Endothelial cell of hepatic sinusoid (primary cell): Measurements from ENCODE around the gene NFATC2IP.

Experiments used
- in situ Hi-C: cut with HindIII; loops from 2 replicates; pipeline ENCODE4 v1.10.0; 2017; ENCODE audit warnings: low sequenced_read_pairs

Gene NFATC2IP

GRCh38 chr16:28950648-28951409 is at the start of gene NFATC2IP:
NFATC2IP (plus strand) TSS chr16:28950937; CDS start chr16:28951012, 75 bp downstream.
- in situ Hi-C loops = no loop called here

DNA sequence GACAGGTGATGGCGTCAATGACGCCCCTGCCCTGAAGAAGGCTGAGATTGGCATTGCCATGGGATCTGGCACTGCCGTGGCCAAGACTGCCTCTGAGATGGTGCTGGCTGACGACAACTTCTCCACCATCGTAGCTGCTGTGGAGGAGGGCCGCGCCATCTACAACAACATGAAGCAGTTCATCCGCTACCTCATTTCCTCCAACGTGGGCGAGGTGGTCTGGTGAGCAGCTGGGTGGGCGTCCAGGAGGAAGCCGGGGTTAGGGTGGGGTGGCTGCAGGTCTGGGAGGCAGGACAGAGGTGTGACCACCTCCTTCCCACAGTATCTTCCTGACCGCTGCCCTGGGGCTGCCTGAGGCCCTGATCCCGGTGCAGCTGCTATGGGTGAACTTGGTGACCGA is 48.9 kb upstream of the NFATC2IP start:
- in situ Hi-C loops = no loop called here

- in situ Hi-C loops = no loop called here
Observed at GRCh38 chr16:28902909-28903308, 47.8 kb upstream of the NFATC2IP start.

- in situ Hi-C loops = no loop called here
Observed at GRCh38 chr16:28903344-28904042, 47.2 kb upstream of the NFATC2IP start.

GRCh38 chr16:28904363-28904762 is 46.4 kb upstream of the NFATC2IP start:
- in situ Hi-C loops = no loop called here

GRCh38 chr16:28904828-28905227 is 45.9 kb upstream of the NFATC2IP start:
- in situ Hi-C loops = no loop called here

DNA sequence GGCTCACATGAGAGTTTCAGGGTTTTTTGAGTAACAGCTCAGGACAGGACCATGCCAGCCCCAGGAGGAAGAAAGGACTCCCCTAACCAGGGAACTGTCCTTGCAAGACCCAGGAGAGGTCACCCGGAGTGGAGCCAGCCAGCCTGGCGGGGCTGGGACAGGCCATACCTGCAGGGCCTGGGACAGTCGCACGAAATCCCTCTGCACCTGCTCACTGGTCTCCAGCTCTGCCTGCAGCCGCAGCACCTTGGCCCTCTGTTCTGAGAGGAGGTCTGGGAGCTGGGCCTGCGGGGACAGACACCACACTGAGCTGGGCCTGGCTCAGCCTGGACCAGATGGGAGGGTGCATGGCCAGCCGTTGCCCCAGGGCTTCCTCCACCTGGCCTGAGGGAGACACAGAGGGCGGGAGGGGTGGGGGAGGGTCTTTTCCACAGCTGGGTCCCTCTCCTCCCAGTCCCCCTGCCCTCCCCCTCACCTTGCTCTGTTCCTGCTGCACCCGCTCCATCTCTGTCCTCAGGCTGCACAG is 45.4 kb upstream of the NFATC2IP start:
- in situ Hi-C loops = no loop called here

- in situ Hi-C loops = no loop called here
Observed at GRCh38 chr16:28905800-28906372, 44.9 kb upstream of the NFATC2IP start.

GRCh38 chr16:28910086-28911031 is 40.4 kb upstream of the NFATC2IP start:
- in situ Hi-C loops = no loop called here

DNA sequence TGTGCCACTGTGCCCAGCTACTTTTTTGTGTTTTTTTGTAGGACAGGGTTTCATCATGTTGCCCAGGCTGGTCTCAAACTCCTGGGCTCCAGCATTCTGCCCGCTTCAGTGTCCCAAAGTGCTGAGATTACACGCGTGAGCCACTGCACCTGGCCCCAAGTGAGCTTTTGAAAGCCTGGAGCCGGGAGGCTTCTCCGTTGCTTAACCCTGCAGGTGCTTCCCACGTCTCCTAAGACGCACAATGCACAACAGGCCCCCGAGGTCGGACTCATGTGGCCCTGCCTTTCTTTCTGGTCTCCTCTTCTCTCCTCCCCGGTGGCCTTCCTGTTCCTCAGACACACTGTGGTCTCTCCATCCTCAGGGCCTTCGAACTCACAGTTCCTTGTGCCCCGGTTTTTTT is 38.2 kb upstream of the NFATC2IP start:
- in situ Hi-C loops = no loop called here

DNA sequence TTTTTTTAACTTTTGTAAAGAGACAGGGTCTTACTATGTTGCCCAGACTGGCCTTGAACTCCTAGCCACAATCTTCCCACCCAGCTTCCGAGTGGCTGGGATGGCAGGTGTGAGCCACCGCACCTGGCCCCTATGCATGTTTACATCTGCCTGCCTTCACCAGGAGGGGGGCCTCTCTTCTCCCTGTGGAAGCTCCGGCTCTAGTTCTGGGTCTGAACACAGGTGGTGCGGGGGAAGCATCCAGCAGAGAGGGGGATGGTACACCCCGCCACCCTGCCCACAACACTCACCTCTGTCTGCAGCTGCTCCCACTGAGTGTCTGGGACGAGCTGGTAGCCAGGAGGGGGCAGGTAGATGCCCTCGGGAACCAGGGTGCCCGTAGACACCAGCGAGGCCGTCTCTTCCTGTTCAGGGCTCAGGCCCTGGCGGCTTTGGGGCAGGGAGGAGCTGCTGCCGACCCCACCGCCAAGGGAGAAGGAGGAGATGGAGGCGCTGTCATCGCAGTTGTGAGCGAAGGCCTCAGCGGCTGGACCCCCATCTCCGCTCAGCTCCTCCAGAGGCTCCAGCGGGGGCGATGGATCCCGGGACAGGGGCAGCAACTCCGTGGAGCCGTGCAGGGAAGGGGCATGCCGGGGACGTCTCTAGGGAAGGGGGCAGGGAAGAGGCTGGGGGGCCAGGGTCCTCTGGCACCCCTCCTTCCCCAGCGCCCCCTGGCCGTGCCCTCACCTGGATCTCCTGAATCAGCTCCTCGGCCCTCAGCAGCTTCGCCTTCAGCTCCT is 36.6 kb upstream of the NFATC2IP start:
- in situ Hi-C loops = no loop called here

DNA sequence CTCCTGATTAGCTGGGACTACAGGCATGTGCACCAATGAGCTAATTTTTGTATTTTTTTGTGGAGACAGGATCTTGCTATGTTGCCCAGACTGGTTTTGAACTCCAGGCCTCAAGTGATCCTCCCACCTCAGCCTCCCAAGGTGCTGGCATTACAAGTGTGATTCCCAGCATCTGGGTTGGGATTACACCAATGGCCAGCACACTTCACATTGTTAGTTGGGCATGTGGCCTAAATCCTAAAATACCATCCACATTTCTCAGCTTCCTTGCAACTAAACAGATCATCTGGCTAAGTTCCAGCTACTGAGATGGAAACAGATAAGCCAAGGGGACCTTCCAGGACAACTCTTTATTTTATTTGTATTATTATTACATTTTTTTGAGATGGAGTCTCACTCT is 35.6 kb upstream of the NFATC2IP start:
- in situ Hi-C loops = no loop called here

- in situ Hi-C loops = no loop called here
Observed at GRCh38 chr16:28917095-28917494, 33.6 kb upstream of the NFATC2IP start.

DNA sequence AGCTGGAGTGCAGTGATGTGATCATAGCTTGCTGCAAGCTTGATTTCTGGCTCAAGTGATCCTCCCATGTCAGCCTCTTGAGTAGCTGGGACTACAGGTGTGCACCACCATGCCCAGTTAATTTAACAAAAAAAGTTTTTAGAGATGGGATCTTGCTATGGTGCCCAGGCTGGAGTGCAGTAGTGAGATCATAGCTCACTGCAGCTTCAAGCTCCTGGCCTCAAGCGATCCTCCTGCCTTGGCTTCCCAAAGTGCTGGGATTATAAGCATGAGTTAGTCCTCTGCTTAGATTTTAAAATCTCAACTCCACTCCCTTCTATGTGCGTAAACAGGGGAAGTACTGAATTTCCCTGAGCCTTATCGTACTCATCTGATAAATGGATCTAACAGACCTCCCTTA is 32.0 kb upstream of the NFATC2IP start:
- in situ Hi-C loops = no loop called here

- in situ Hi-C loops = no loop called here
Observed at GRCh38 chr16:28923231-28923587, 27.5 kb upstream of the NFATC2IP start.

DNA sequence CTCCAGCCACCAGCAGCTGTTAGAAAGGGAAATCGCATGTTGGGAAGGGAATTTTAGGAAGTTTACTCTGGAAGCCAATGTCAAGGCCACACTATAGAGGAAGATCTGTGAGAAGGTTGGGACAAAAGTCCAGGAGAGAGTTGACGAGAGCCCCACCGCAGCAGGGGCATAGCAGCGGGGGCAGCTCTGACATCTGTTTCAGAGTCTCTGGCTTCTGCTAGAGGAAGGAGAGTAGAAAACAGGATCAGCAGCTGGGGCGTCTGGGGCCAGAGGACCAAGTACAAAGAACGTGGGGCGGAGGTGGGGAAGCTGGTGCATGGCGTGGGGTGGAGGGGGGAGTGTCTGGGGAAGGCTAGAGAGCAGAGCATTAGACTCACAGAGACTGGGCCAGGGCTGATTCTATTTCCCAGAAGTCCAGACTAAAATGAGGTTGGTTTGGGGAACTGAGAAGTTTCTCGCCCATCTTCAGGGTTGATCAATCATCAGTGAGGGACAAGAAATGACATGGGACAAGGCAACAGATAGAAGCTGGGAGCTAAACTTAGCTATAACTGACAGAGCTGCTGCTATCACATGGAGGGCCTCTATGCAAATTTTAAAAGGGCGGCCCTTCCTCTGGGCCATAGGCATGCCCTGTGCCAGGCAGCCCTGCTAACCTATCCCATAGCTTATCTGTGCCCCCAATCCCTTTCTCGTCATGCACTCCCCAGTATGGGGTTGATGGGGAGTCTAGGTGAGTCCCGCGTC is 26.9 kb upstream of the NFATC2IP start:
- in situ Hi-C loops = no loop called here

GRCh38 chr16:28924399-28924761 is 26.4 kb upstream of the NFATC2IP start:
- in situ Hi-C loops = no loop called here

DNA sequence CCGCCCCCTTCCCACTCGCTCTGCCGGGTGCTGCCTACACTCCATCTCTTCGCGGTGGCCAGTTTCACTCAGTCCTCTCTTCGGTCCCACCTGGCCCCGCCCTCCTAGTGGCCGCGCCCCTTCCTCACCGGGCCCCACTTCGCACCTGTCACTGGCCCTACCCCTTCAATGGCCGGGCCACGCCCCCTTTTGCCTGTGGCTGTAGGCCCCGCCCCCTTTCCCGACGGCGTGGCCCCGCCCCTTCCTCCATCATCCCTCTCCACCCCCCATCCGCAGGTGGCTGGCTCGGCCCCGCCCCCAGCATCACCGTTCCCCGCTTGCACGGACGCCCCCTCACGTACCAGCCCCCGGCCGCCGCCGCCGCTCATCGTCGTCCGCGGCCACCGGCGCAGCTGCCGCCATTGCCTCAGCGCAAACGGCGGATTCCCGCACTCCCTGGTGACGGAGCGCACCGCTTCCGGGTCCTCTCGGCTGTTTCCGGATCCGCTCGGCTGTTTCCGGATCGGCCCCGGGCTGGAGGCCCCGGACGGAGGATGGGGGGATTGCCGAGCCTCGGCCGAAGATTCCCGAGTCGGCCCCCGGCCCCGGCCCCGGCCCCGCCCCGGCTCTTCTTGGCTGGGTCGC is 25.9 kb upstream of the NFATC2IP start, which contains the start of gene RABEP2:
Gene RABEP2, minus strand, starts transcription at position 477 of the 624 bp plus-strand sequence. Its CDS starts 75 bp downstream, at position 402.
- in situ Hi-C loops = no loop called here
